Right renal cortex interstitium (tissue), 3 donors: ENCODE measurements around the gene ZC2HC1B. TPM values are rescaled to one million over a fixed set of nuclear protein-coding genes. Genes with fewer than 3 reads are reported as not detected.
A peak's percentile ranks its signal among the peaks of the same experiment; 100 is the strongest.
"Not testable (repeated sequence)": the region's sequence is repeated elsewhere in the genome, so short reads cannot be mapped to it uniquely, and the experiment has no call there.

Experiments
- DNase-seq, 3 donors: peaks; one replicate each; pipeline ENCODE4 v3.0.0-alpha.2; 2013; ENCODE audit warnings: low read depth in 3 of 3, low spot score in 2 of 3
- polyA plus RNA-seq, 3 donors: library from polyadenylated mRNA; unstranded; fragments of 120-200 nt; gene quantifications; one replicate each; pipeline ENCODE4 v1.2.1, GENCODE V29; 2013; ENCODE audit not compliant: insufficient read length in 3 of 3

ZC2HC1B gene
- polyA plus RNA-seq, 3 donors, result not detected

DNA sequence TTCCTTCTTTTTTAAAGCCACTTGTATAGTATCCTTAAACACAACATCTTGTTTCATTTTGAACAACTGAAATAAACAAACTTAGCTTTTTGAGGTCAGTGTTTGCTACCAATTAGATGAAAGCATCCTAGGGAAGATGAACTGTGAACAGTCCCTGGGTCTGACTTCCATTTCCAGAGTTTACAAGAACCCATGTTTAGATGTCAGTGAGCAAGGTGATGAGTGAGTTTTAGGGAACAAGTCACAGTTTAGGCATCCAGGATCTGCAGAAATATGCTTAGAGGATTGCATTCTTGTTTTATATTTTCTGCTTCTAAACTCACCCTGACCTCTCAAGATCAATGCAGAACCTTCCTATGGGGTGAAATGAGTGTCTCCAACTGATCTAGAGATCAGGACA lies 3.0 kb downstream of the ZC2HC1B start:
- no peak for DNase-seq

DNA sequence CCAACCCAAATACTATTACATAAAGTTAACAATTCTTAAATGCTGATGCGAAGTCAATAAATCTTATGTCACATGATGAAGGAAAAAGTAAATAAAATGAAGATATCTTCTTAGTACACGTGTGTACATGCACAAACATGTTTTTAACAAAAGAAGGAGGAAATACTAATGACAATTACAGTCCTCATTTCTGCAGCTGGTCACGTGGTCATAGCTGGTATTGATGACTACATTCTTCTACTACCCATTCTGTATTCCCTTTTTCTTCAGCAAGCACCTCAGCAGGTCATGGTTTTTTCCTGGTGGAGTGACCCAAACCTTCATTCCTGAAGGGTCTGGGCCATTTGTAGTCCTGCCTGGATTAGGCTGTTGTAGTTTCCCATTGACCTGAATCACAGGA lies 4.5 kb downstream of the ZC2HC1B start:
- not testable (repeated sequence) for DNase-seq

DNA sequence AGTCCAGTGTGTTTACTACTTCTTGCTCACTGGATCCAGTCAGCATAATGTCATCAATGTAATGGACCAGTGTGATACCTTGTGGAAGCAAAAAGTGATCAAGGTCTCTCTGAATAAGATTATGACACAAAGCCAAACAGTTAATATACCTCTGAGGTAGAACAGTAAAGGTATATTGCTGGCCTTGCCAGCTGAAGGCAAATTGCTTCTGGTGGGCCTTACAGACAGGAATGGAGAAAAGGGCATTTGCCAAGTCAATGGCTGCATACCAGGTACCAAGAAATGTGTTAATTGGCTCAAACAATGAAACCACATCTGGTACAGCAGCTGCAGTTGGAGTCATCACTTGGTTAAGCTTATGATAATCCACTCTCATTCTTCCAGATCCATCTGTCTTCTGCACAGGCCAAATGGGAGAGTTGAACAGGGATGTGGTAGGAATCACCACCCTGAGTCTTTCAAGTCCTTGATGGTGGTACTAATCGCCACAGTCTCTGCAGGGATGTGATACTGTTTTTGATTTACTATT lies 7.0 kb downstream of the ZC2HC1B start:
- not testable (repeated sequence) for DNase-seq

DNA sequence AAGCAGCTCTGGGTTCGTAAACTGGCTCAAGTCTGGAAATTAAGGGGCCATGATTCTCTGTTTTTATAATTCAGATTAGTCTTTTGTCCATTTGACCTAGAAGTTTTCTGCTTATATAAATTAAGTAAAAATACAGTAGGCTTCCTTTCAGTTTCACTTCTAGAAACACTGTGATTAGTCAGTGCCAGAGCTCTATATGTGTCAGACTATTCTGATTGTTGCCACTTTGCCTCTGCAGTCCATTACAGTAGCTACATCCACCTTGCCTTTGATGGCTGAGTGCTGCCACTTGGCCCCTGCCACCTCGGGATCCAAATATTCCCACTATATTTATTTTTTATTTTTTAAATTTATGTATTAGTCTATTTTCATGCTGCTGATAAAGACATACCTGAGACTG lies 7.9 kb downstream of the ZC2HC1B start:
- DNase-seq, result no peak

GRCh38 chr6:143873600-143873999 lies 9.3 kb downstream of the ZC2HC1B start:
- DNase-seq, result not testable (repeated sequence)

DNA sequence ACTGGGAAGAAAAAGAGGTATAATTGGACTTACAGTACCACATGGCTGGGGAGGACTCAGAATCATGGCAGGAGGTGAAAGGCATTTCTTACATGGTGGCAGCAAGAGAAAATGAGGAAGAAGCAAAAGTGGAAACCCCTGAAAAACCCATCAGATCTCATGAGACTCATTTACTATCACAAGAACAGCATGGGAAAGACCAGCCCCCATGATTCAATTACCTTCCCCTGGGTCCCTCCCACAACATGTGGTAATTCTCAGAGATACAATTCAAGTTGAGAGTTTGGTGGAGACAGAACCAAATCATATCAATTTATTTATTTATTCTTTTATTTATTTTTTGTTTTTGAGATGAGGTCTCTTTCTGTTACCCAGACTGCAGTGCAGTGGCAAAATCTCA lies 10.2 kb downstream of the ZC2HC1B start:
- DNase-seq, result not testable (repeated sequence)

DNA sequence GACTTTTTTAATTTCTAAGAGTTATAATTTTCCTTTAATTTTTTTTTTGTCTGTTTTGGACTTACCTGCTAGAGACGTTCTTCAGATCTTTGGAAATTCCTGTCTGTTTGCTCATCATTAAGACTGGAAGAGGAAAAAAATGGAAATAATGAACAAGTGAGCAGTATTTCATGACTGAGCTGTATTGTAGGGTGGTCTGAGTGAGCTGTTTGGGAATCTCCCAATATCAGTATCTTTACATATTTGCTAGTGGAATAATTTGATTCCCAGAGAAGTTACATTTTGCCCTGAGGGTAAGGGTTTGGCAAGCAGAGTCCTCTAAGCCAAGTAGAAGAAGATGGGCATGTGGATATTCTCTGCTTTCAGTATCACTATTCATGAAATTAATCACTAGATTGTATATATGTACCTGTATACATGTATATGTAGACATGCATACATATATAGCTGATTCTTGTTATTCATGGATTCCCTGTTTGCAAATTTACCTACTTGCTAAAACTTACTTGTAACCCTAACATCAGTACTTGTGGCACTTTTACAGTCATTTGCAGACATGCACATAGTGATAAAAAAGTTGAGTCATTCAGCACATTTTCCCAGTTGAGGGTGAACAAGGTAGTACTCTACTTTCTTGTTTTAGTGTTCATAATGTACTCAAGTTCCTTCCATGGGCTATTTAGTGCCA lies 13.5 kb downstream of the ZC2HC1B start:
- no peak for DNase-seq

GRCh38 chr6:143878272-143878760 lies 14.0 kb downstream of the ZC2HC1B start:
- DNase-seq, result no peak

DNA sequence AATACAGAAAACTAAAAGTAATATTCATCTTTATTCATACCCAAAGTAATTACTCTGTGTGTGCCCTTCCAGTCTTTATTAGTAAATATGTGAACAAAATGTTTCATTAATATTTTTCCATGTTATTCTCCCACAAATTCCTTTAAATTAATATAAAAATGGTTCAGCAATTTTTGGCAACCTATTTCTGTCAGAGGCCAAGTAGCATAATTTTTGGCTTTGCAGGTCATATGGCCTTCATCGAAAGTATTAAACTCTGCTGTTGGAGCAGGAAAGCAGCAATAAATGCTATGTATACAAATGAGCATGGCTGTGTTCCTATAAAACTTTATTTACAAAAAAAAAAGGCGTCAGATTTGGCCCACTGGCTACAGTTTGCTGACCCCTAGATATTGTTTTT lies 16.1 kb downstream of the ZC2HC1B start:
- DNase-seq, result no peak

- DNase-seq, result no peak
Measured at GRCh38 chr6:143882401-143882930, 18.2 kb downstream of the ZC2HC1B start.

- no peak for DNase-seq
Measured at GRCh38 chr6:143884216-143884900, 20.1 kb downstream of the ZC2HC1B start.

- no peak for DNase-seq
Measured at GRCh38 chr6:143885116-143885515, 20.8 kb downstream of the ZC2HC1B start.

GRCh38 chr6:143894655-143895054 lies 30.4 kb downstream of the ZC2HC1B start:
- no peak for DNase-seq

DNA sequence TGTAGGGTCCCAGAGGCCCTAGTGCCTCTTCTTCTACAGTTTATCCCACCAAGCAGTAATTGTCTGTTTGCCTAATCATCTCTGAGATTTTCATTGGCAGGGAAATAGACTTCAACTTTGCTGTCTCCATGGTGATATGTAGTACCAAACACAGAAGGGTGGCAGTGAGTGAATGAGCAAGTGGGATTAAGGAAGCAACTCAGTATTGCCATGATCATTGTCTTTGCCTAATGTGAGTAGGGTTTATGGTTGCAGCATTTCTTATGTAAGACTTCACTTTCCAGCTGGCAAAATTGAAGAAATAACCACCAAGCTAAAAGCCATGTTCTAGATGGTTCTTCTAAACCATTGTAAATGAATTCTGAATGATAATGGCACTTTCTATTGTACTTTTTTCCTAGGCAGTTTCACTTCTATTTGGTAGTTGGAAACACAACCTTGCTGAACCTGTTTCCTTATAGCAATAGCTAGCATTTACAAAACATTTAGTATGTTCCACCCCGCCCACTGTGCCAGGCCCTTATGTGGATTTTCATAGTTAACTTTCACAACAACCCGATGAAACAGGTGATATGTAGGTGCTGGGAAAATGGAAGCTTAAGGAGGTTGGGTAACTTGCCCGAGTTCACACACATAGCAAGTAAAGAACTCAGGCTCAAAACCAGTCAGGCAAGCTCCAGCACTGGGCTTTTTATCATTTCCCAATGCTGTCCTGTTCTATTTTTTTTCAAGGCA lies 32.0 kb downstream of the ZC2HC1B start:
- no peak for DNase-seq

- DNase-seq, result no peak
Measured at GRCh38 chr6:143900358-143900757, 36.1 kb downstream of the ZC2HC1B start.

- peak; percentile 72 to 83 (median 75) for DNase-seq
Measured at GRCh38 chr6:143901885-143902750, 37.8 kb downstream of the ZC2HC1B start.

GRCh38 chr6:143902827-143903226 lies 38.6 kb downstream of the ZC2HC1B start:
- no peak for DNase-seq

- no peak for DNase-seq
Measured at GRCh38 chr6:143911028-143911427, 46.8 kb downstream of the ZC2HC1B start.

DNA sequence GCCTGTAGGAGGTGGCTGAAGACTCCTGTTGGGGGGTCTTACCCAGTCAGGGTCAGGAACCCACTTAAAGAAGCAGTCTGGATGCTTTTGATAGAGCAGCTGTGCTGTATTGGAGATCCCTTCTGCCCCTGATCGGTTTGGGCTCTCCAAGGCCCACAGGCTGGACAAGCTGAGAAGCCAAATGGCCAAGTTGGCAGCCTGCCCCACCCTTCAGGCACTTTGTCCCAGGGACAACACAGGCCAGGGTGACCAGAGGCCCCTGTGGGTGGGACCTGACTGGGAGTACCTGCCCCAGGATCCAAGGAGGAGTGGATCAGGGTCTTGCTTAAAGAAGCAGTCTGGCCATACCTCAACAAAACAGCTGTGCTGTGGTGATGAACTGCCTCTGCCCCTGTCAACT lies 48.4 kb downstream of the ZC2HC1B start:
- no peak for DNase-seq

DNA sequence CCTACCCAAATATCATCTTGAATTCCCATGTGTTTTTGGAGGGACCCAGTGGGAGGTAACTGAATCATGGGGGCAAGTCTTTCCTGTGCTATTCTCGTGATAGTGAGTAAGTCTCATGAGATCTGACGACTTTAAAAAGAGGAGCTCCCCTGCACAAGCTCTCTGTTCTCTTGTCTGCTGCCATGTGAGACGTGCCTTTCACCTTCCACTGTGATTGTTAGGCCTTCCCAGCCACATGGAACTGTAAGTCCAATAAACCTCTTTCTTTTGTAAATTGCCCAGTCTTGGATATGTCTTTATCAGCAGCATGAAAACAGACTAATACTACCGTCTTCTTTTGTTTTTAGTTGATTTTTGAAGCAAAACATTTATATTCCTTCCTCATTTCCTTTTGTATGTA lies 52.8 kb downstream of the ZC2HC1B start:
- not testable (repeated sequence) for DNase-seq
